Lung (tissue), 12 donors: ENCODE results near the gene LONP2. TPM values are rescaled to one million over a fixed set of nuclear protein-coding genes. Genes with fewer than 3 reads are reported as not detected.

ENCODE experiments used
- ATAC-seq: fragments of 200-7000 bp; cut with Tn5 transposase; one replicate; pipeline ENCODE4 v1.9.1; 2020; ENCODE audit warnings: moderate number of reproducible peaks; ENCODE audit not compliant: insufficient read depth, low FRiP score
- DNase-seq, 3 donors: peaks; one replicate each; pipeline ENCODE4 v3.0.0-alpha.2; 2013 to 2017
- H3K27ac ChIP-seq, 2 donors: one replicate each; pipeline ENCODE4 v1.5.1; 2013; ENCODE audit warnings: mild to moderate bottlenecking in 2 of 2, moderate library complexity in 2 of 2, control low read depth in 1 of 2, inconsistent platforms in 1 of 2, low read depth in 1 of 2, low read length in 1 of 2
- H3K27me3 ChIP-seq, 3 donors: one replicate each; pipeline ENCODE4 v1.5.1; 2013; ENCODE audit warnings: low read length in 2 of 3; ENCODE audit not compliant: control insufficient read depth in 3 of 3, insufficient read depth in 3 of 3
- H3K36me3 ChIP-seq, 4 donors: one replicate each; pipeline ENCODE4 v1.5.1; 2013; ENCODE audit warnings: low read length in 4 of 4, mild to moderate bottlenecking in 1 of 4, moderate library complexity in 1 of 4; ENCODE audit not compliant: control insufficient read depth in 4 of 4, insufficient read depth in 4 of 4
- H3K4me1 ChIP-seq, 5 donors: one replicate each; pipeline ENCODE4 v1.5.1; 2013; ENCODE audit warnings: low read length in 5 of 5, mild to moderate bottlenecking in 2 of 5, moderate library complexity in 1 of 5; ENCODE audit not compliant: control insufficient read depth in 5 of 5, insufficient read depth in 5 of 5
- H3K4me3 ChIP-seq: one replicate; pipeline ENCODE4 v1.5.1; 2013; ENCODE audit warnings: mild to moderate bottlenecking, control low read depth, moderate library complexity
- H3K9ac ChIP-seq, 2 donors: one replicate each; pipeline ENCODE4 v1.5.1; 2013; ENCODE audit warnings: low read length in 2 of 2, control low read depth in 1 of 2; ENCODE audit not compliant: insufficient read depth in 1 of 2
- H3K9me3 ChIP-seq, 4 donors: one replicate each; pipeline ENCODE4 v1.5.1; 2013; ENCODE audit warnings: low read length in 3 of 4, mild to moderate bottlenecking in 1 of 4, moderate library complexity in 1 of 4; ENCODE audit not compliant: control insufficient read depth in 4 of 4, insufficient read depth in 3 of 4
- CTCF ChIP-seq: IDR thresholded peaks from 2 replicates; pipeline ENCODE4 v1.5.1; 2012; ENCODE audit warnings: mild to moderate bottlenecking; ENCODE audit errors: control extremely low read depth, extremely low read depth
- WGBS, 2 donors: extraction: QIAGEN DNeasy Blood & Tissue Kit; methylation state at CpG; one replicate each; pipeline ENCODE4 v1.1.7; 2013; 5-methylcytosine and 5-hydroxymethylcytosine counted together
- polyA plus RNA-seq, 2 donors: library from polyadenylated mRNA; stranded (reverse); fragments of 200-250 nt; gene quantifications; one replicate each; pipeline ENCODE4 v1.2.1, GENCODE V29; 2013
- total RNA-seq, 2 donors: library from RNA; depleted of rRNA in 1 of 2; stranded (reverse); fragments of >200 nt in 1 of 2; gene quantifications; one replicate each; pipeline ENCODE4 v1.2.1, GENCODE V29; 2014 to 2021
- donor health status: control.
- donor health status: control.
- donor health status: Bipolar disorder and iron deficiency.
- donor health status: healthy.
- donor health status: DM: yes; HTN: yes; CAD: no.

Gene LONP2
- total and polyA plus RNA-seq, 4 donors, result 20.7 to 81.5 (median 46.1) TPM

- Histone ChIP-seq H3K4me3 (no peak overlapping the region), H3K9me3 (no peaks in the 10 kb centered on the region), H3K27me3 (no peaks in the 10 kb centered on the region), H3K9ac (no peak overlapping the region), H3K4me1 (peaks cover 0 to 3% (median 0%) of the 10 kb centered on the region in 5 donors), H3K36me3 (peaks cover 18 to 36% (median 22%) of the 10 kb centered on the region in 4 donors), H3K27ac (no peak overlapping the region)
- ATAC-seq (no peak), DNase-seq (no peak)
- WGBS, 2 donors, result 97 to 99% methylated on average over 1 of the region's 1 CpG
- no peak for TF ChIP-seq CTCF
Observed at GRCh38 chr16:48261569-48261968, 17.5 kb downstream of the LONP2 start.

DNA sequence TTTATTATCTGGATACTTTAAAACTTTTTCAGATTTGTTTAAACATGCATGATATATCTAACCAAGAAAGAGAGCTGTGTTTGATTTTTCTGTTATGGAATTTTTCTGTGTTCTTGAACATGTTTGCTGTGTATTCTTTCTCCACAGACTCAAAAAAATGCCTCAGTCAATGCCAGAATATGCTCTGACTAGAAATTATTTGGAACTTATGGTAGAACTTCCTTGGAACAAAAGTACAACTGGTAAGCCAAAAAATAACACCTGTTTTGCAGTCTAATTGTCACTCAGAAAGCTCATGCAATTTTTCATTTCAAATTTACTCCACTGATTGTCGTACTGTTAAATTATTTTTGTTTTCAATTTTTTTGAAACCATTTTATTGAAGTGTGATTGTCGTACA, 18.5 kb downstream of the LONP2 start:
- WGBS, 2 donors, result 95 to 97% methylated on average over 2 of the region's 2 CpGs
- DNase-seq (no peak), ATAC-seq (no peak)
- Histone ChIP-seq H3K27me3 (no peaks in the 10 kb centered on the region), H3K9me3 (no peaks in the 10 kb centered on the region), H3K4me3 (no peak overlapping the region), H3K27ac (no peak overlapping the region), H3K9ac (no peak overlapping the region), H3K4me1 (peaks cover 0 to 3% (median 0%) of the 10 kb centered on the region in 5 donors), H3K36me3 (peaks cover 20 to 32% (median 22%) of the 10 kb centered on the region in 4 donors)
- TF ChIP-seq CTCF, result no peak

- H3K36me3 ChIP-seq, result peaks cover 4 to 18% (median 7%) of the 10 kb centered on the region in 4 donors
- DNase-seq, result no peak
- ATAC-seq, result no peak
Observed at GRCh38 chr16:48269011-48269410, 24.9 kb downstream of the LONP2 start.

More at GRCh38 chr16:48269011-48269410, 24.9 kb downstream of the LONP2 start:
- peaks cover 0 to 3% (median 0%) of the 10 kb centered on the region in 5 donors for H3K4me1 ChIP-seq
- no peaks in the 10 kb centered on the region for H3K27me3 ChIP-seq
- H3K9me3 ChIP-seq, result no peaks in the 10 kb centered on the region
- H3K9ac ChIP-seq, result no peak overlapping the region
- H3K27ac ChIP-seq, result no peak overlapping the region
- TF ChIP-seq CTCF, result no peak
- H3K4me3 ChIP-seq, result no peak overlapping the region
